GM12891 (cell line): ENCODE measurements around the gene IL24.

Source experiments
- DNase-seq: peaks from one replicate; pipeline ENCODE4 v3.0.0; 2011; ENCODE audit warnings: low spot score; ENCODE audit not compliant: insufficient read length
- FAIRE-seq: peaks from 2 replicates; lab custom pipeline; 2011; peaks lifted over from hg19 to GRCh38; lab: Jason Lieb, UNC
- PAX5 ChIP-seq: IDR thresholded peaks from 2 replicates; pipeline ENCODE4 v1.6.1; 2011; ENCODE audit warnings: low read length, moderate library complexity, mild to moderate bottlenecking; ENCODE audit not compliant: insufficient read depth, severe bottlenecking
- POLR2A ChIP-seq: IDR thresholded peaks from 2 replicates; pipeline ENCODE4 v1.6.1; 2011; ENCODE audit warnings: low read depth, low read length, control low read depth
- POLR2AphosphoS5 ChIP-seq: IDR thresholded peaks from 2 replicates; pipeline ENCODE4 v1.6.1; 2011; ENCODE audit warnings: low read depth, low read length, control low read depth
- POU2F2 ChIP-seq: IDR thresholded peaks from 2 replicates; pipeline ENCODE4 v1.6.1; 2011; ENCODE audit warnings: low read depth, mild to moderate bottlenecking, control low read depth, low read length, moderate library complexity
- SPI1 ChIP-seq: IDR thresholded peaks from 2 replicates; pipeline ENCODE4 v1.6.1; 2011; ENCODE audit warnings: low read depth, low read length, control low read depth
- TAF1 ChIP-seq: IDR thresholded peaks from 2 replicates; pipeline ENCODE4 v1.6.1; 2011; ENCODE audit warnings: low read depth, low read length, control low read depth

Gene IL24

DNA sequence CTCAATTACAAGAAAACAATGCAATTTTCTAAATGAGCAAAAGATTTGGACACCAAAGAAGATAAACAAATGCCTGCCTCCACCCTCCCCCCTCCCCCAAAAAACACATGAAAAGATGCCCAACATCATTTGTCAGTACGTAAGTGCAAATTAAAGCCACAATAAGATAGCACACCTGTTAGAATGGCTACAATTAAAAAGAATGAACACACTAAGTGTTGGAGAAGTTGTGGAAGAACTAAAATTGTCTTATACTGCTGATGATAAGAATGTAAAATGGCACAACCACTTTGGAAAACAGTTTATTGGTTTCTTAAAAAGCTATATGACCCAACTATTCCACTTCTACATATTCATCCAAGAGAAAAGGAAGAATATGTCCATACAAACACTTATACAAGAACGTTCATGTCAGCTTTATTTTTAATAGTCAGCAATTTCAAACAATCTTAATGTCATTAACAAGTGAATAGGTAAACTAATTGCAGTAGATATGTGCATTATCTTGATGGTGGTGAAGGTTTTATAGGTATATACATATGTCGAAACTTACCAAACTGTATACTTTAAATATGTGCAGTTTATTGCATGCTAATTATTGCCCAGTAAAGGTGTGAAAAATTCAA, 21.4 kb upstream of the IL24 start:
- FAIRE-seq (no peak), DNase-seq (no peak)
- TF ChIP-seq PAX5 (no peak), SPI1 (no peak), POU2F2 (no peak), POLR2AphosphoS5 (no peak), POLR2A (no peak), TAF1 (no peak)

DNA sequence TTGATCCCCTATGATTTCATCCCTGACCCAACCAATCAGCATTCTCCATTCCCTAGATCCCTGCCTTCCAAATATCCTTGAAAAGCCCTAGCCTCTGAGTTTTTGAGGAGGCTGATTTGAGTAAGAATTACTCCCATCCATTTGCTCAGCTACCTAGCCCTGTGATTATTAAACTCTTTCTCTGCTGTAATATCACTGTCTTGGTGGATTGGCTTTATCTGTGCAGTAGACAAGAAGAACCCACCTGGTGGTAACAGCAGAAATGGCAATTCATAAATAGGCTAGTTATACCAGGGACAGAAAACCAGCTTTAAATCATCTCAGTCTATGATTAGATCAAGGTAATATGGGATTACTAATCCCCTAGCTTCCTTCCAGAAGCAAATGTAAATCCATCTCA, 18.8 kb upstream of the IL24 start:
- FAIRE-seq = no peak
- TF ChIP-seq POU2F2 (no peak), TAF1 (no peak), POLR2A (no peak), POLR2AphosphoS5 (no peak), SPI1 (no peak), PAX5 (no peak)
- no peak for DNase-seq

DNA sequence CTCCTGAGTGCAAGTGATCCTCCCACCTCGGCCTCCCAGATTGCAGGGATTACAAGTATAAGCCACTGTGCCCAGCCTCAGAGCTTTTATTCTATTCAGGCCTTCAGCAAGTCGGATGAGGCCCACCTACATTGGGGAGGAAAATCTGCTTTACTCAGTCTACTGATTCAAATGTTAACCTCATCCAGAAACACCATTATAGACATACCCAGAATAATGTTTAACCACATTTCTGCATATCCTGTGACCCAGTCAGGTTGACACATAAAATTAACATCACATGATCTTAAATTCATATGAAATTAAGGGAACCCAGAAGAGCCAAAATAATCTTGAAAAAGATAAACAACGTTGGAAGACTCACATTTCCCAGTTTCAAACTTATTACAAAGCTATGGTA, 16.9 kb upstream of the IL24 start:
- TF ChIP-seq POLR2A (no peak), SPI1 (no peak), PAX5 (no peak), TAF1 (no peak), POU2F2 (no peak), POLR2AphosphoS5 (no peak)
- no peak for DNase-seq
- FAIRE-seq = no peak

- DNase-seq (no peak), FAIRE-seq (no peak)
- no peak for TF ChIP-seq TAF1
- no peak for TF ChIP-seq PAX5
- no peak for TF ChIP-seq POU2F2
- TF ChIP-seq POLR2A = no peak
- no peak for TF ChIP-seq SPI1
- TF ChIP-seq POLR2AphosphoS5 = no peak
Observed at GRCh38 chr1:206882555-206882954, 14.7 kb upstream of the IL24 start.

DNA sequence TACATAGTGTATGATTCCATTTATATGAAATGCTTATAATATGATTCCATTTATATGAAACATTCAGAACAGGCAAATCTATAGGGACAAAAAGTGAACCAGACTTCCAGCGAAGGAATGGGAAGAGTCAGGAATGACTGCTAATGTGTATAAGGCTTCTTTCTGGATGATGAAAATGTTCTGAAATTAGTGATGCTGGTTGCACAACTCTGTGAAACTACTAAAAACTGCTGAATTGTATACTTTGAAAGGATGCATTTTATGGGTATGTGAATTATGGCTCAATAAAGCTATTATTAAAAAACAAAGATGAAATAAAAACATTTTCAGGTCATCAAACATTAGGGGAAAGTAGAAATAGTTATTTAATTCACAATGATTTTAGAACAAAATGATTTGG, 14.1 kb upstream of the IL24 start:
- FAIRE-seq = no peak
- TF ChIP-seq SPI1 = no peak
- TF ChIP-seq POLR2AphosphoS5 = no peak
- no peak for DNase-seq

DNA sequence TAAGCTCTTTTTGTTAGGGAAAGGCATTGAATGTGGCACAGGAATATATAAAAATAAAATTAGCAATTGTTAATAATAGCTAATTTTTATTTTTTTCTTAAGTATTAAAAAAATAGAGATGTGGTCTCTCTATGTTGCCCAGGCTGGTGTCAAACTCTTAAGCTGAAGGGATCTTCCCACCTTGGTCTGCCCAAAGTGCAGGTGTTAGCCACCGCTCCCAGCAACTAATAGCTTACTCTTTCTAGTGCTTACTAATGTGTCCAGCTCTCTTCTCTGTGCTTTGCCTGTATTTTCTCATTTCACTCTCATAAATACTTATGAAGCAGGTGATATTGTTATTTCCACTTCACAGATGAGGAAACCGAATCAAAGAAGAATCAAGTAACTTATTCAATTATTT, 13.4 kb upstream of the IL24 start:
- DNase-seq (no peak), FAIRE-seq (no peak)
- TF ChIP-seq PAX5 = no peak
- TF ChIP-seq SPI1 = no peak
- TF ChIP-seq POLR2AphosphoS5 = no peak
- TF ChIP-seq POU2F2 = no peak

- DNase-seq (no peak), FAIRE-seq (no peak)
- TF ChIP-seq POLR2A = no peak
Observed at GRCh38 chr1:206885341-206886060, 11.7 kb upstream of the IL24 start.

GRCh38 chr1:206886831-206887230, 10.4 kb upstream of the IL24 start:
- DNase-seq (no peak), FAIRE-seq (no peak)
- TF ChIP-seq POLR2AphosphoS5 (no peak), PAX5 (no peak), POU2F2 (no peak), POLR2A (no peak), TAF1 (no peak), SPI1 (no peak)

DNA sequence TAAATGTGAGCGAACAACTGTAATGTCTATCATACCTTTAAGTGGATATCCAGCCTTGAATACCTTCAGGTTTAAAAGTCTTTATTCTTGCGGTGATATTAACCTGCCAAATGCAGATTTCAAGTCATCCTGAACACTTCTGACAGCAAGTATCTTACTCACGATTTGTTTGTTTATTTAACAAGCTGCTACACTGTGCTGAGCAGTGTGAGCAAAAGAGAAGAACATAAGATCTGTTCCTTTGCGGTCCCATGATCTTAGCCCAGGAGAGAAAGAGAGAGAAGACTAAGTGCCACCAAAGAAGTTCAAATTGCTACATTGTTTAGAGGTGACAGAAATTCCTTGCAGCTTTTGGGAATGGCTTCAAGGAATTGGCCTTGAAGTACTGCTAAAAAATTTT, 9.5 kb upstream of the IL24 start:
- FAIRE-seq (no peak), DNase-seq (no peak)
- TF ChIP-seq SPI1 (no peak), POLR2A (no peak), POLR2AphosphoS5 (no peak), POU2F2 (no peak), TAF1 (no peak)
